ENCODE measurements around the gene TMEM271. TPM values are rescaled to one million over a fixed set of nuclear protein-coding genes. Genes with fewer than 3 reads are reported as not detected.

The TMEM271 gene
- total RNA-seq, 1 donor from 2014 or later = not detected

GRCh38 chr4:528296-528695, 47.8 kb downstream of the TMEM271 start:
- Mint-ChIP-seq H3K4me1 (no peaks in the 10 kb centered on the region), H3K27me3 (no peaks in the 10 kb centered on the region), H3K27ac (no peak overlapping the region), H3K4me3 (no peak overlapping the region), H3K36me3 (ENCODE audit: low read depth) (peaks cover 93% of the 10 kb centered on the region), H3K9me3 (peaks cover 3% of the 10 kb centered on the region)
- POLR2A ChIA-PET = no interaction called here
- DNase-seq = no peak
- intact Hi-C loops (cut with micrococcal nuclease) = no loop called here
- CTCF ChIA-PET = no interaction called here
- TF ChIP-seq, protein P1, sequence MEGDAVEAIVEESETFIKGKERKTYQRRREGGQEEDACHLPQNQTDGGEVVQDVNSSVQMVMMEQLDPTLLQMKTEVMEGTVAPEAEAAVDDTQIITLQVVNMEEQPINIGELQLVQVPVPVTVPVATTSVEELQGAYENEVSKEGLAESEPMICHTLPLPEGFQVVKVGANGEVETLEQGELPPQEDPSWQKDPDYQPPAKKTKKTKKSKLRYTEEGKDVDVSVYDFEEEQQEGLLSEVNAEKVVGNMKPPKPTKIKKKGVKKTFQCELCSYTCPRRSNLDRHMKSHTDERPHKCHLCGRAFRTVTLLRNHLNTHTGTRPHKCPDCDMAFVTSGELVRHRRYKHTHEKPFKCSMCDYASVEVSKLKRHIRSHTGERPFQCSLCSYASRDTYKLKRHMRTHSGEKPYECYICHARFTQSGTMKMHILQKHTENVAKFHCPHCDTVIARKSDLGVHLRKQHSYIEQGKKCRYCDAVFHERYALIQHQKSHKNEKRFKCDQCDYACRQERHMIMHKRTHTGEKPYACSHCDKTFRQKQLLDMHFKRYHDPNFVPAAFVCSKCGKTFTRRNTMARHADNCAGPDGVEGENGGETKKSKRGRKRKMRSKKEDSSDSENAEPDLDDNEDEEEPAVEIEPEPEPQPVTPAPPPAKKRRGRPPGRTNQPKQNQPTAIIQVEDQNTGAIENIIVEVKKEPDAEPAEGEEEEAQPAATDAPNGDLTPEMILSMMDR (IDR thresholded peaks at IDR 0.05) = no peak
- ATAC-seq (ENCODE audit: low read depth) = no peak

- intact Hi-C loops (cut with micrococcal nuclease) = no loop called here
- no peak for ATAC-seq (ENCODE audit: low read depth)
- POLR2A ChIA-PET = no interaction called here
- Mint-ChIP-seq H3K27me3 (no peaks in the 10 kb centered on the region), H3K4me1 (no peaks in the 10 kb centered on the region), H3K4me3 (no peak overlapping the region), H3K27ac (no peak overlapping the region), H3K9me3 (no peaks in the 10 kb centered on the region), H3K36me3 (ENCODE audit: low read depth) (peaks cover 94% of the 10 kb centered on the region)
- TF ChIP-seq, protein P1 (IDR thresholded peaks at IDR 0.05) = no peak
- CTCF ChIA-PET = no interaction called here
- no peak for DNase-seq
Observed at GRCh38 chr4:526971-527460, 49.1 kb downstream of the TMEM271 start.

DNA sequence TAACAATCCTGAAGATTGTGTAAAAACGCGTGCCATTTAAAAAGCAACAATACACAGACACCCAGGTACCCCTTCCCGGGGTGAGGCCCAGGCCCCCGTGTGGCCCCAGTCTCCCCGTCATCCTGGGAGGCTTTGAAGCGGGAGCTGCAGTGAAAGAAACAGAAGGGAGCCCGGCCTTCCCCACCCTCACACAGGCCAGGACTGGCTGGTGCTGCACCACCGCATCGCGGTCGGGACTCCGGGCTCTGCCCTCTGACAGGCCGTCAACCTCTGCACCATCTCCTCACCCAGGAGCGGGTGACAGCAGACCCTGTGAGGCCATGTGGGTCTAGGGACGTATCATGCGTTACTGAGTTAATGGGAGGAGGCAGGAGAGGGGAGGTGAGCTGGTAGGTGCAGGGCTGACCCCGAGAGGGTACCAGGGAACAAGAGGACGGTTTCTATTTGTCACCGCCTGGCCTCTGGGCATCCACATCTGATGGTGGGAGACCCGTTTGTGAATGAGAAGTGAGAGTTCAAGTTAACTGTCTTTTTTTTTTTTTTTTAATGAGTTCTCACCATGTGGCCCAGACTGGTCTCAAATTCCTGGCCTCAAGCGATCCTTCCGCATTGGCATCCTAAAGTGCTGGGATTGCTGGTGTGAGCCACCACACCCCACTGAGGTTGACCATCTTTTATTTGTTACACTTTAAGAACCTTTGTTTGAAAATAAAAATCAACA, 49.7 kb downstream of the TMEM271 start:
- TF ChIP-seq, protein P1 (IDR thresholded peaks at IDR 0.05) = no peak
- Mint-ChIP-seq H3K4me3 (no peak overlapping the region), H3K27ac (no peak overlapping the region), H3K36me3 (ENCODE audit: low read depth) (peaks cover 95% of the 10 kb centered on the region), H3K27me3 (no peaks in the 10 kb centered on the region), H3K4me1 (no peaks in the 10 kb centered on the region), H3K9me3 (no peaks in the 10 kb centered on the region)
- intact Hi-C loops (cut with micrococcal nuclease) = no loop called here
- DNase-seq (no peak), ATAC-seq (ENCODE audit: low read depth) (no peak)
- ChIA-PET CTCF (no interaction called here), POLR2A (no interaction called here)

- Mint-ChIP-seq H3K36me3 (ENCODE audit: low read depth) (peaks cover 94% of the 10 kb centered on the region), H3K9me3 (no peaks in the 10 kb centered on the region), H3K4me3 (no peak overlapping the region), H3K27ac (no peak overlapping the region), H3K27me3 (no peaks in the 10 kb centered on the region), H3K4me1 (no peaks in the 10 kb centered on the region)
- DNase-seq (no peak), ATAC-seq (ENCODE audit: low read depth) (no peak)
- intact Hi-C loops (cut with micrococcal nuclease) = no loop called here
- CTCF ChIA-PET = no interaction called here
- POLR2A ChIA-PET = no interaction called here
- TF ChIP-seq, protein P1 (IDR thresholded peaks at IDR 0.05) = no peak
Observed at GRCh38 chr4:525660-526059, 50.4 kb downstream of the TMEM271 start.

DNA sequence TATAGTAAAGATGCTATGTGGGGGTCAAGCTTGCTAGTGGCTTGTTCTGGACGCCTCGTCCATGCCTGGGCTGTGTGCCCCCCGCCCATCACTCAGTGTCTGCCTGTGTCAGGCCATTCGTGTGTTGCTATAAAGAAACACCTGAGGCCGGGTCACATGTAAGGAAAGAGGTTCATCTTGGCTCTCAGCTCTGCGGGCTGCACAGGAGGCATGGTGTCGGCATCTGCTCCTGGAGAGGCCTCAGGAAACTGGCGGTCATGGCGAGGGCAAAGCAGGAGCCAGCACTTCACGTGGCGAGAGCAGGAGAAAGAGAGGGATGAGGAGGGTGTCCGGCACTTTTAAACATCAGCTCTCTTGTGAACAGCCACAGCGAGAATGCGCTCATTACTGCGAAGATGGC, 51.9 kb downstream of the TMEM271 start:
- peaks cover 89% of the 10 kb centered on the region for H3K36me3 Mint-ChIP-seq (ENCODE audit: low read depth)
- ATAC-seq (ENCODE audit: low read depth) = no peak
- no peaks in the 10 kb centered on the region for H3K4me1 Mint-ChIP-seq
- CTCF ChIA-PET = no interaction called here
- H3K9me3 Mint-ChIP-seq = no peaks in the 10 kb centered on the region
- intact Hi-C loops (cut with micrococcal nuclease) = no loop called here
- no peak overlapping the region for H3K27ac Mint-ChIP-seq
- H3K4me3 Mint-ChIP-seq = no peak overlapping the region
- no peaks in the 10 kb centered on the region for H3K27me3 Mint-ChIP-seq
- TF ChIP-seq, protein P1 (IDR thresholded peaks at IDR 0.05) = no peak
- DNase-seq = no peak
- POLR2A ChIA-PET = no interaction called here

Other genes starting within 250 kb of the TMEM271 start
- gene ZNF141, start 238.5 kb downstream of the TMEM271 start, total RNA-seq = 36.9 and 47.8 TPM in 2 replicates
- gene ZNF721, start 77.1 kb downstream of the TMEM271 start, total RNA-seq = 51.6 and 57.9 TPM in 2 replicates
- 73.3 and 82.4 TPM in 2 replicates for gene PIGG, start 77.1 kb downstream of the TMEM271 start, total RNA-seq
- gene PDE6B, start 49.3 kb upstream of the TMEM271 start, total RNA-seq = 13.8 and 15.0 TPM in 2 replicates
- 152 and 193 TPM in 2 replicates for gene ATP5ME, start 98.0 kb upstream of the TMEM271 start, total RNA-seq
- 21.9 and 24.6 TPM in 2 replicates for gene MYL5, start 98.2 kb upstream of the TMEM271 start, total RNA-seq
- gene SLC49A3, start 112.9 kb upstream of the TMEM271 start, total RNA-seq = 2.3 TPM in 2 replicates
- gene PCGF3, start 129.5 kb upstream of the TMEM271 start, total RNA-seq = 51.3 and 59.2 TPM in 2 replicates
- not detected in 2 replicates for gene CPLX1, start 249.8 kb upstream of the TMEM271 start, total RNA-seq

Data from activated B cell treated with CpG ODN at 0.5 μM for 24 hours (primary cell).